Measurements from ENCODE around the gene RASAL2.
"Not testable (repeated sequence)": the region's sequence is repeated elsewhere in the genome, so short reads cannot be mapped to it uniquely, and the experiment has no call there.

RASAL2 gene

GRCh38 chr1:178492341-178492740 is 398.4 kb downstream of the RASAL2 start:
- no peak for ATAC-seq

GRCh38 chr1:178493301-178493741 is 399.4 kb downstream of the RASAL2 start:
- no peak for ATAC-seq

More at GRCh38 chr1:178492341-178492740, 398.4 kb downstream of the RASAL2 start:
- no peak for DNase-seq

DNA sequence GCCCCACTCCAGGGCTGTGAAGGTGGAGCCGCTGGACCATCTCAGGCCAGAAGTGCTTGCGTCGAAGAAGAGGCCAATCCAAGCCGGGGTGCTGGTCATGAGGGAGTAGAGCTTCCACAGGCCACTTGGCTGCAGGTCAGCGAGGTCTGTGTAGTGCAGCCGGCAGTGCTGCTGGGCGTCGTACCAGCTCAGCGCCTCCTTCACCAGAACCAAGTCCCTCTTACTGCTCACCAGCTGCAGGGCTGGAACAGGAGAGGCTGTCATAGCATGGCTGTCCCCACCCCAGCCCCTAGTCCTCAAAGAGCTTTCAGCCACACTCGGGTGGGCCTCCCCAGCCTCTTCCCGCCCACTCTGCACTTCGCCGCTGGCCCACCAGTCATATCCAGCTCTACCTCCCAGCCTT is 400.7 kb downstream of the RASAL2 start:
- DNase-seq (no peak), ATAC-seq (no peak)

More at GRCh38 chr1:178493301-178493741, 399.4 kb downstream of the RASAL2 start:
- DNase-seq, result no peak

- ATAC-seq (no peak), DNase-seq (no peak)
These were observed 401.3 kb downstream of the RASAL2 start for GRCh38 chr1:178495158-178495557.

DNA sequence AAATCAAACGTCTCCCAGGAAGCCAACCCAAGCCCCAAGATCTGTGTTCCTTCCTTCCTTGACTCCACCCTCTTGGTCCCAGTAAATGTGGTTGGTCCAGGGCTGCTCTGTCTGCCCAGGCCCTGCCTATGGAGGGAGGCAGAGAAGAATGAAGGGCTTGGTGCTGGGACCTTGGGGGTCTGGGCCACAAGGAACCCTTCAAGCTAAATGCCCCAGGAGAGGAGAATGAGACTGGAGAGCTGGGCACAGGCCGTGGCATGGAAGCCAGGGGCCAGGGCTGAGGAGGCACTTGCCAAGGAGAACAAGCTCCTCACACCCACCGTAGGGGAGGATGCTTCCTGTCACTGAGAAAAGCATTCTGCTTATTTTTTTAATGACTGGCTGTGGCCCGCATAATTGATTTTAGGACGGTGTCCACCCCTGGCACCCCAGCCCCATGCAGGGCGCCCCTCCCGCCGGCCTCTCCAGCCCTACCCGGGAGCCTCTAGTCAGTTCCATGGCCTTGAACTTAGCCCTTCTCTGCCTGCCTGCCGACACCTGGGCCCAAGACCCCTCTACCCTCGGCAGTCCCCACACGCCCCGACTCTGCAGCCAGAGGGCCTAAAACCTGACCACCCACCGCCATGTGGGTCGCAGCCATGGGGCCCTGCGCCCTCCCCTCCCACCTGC is 402.0 kb downstream of the RASAL2 start:
- ATAC-seq (no peak), DNase-seq (no peak)

DNA sequence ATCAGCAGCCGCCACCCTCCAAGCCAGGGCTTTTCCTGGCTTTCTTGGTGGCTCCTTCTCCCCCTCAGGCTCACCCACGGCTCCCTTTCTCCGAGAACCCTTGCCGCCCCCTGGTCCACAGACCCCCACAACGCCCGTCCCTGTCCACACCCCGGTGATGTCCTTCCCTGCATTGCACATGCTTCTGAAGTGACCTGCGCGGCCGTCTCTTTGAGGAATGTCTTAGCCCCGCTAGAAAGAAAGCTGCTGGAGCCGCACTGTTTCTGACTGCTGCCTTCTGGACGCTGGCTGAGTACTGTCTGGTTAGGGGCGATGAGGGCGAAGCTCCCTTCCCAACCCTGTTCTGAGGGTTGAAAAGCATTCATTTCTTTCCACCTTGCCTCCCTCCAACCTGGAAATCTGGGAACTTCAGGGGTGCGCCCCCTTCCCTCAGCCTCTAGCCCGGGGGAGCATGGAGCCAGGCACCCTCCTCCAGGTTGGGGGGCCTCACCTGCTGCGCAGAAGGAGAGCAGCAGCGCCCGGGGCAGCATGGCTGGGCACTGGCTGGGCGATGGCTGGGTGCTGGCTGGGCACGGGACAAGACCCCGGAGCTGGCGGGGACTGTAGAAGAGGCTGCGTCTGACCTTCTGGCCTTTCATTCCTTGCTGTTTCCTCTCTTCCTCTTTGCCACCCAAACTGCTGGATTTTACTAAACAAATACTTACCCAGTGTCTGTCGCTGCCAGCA is 402.7 kb downstream of the RASAL2 start, which contains the start of gene CLEC20A:
TSS of gene CLEC20A (minus strand) at position 555 of the 726 bp plus-strand sequence. CDS start at position 530, 25 bp downstream.
- no peak for DNase-seq
- ATAC-seq, result no peak

DNA sequence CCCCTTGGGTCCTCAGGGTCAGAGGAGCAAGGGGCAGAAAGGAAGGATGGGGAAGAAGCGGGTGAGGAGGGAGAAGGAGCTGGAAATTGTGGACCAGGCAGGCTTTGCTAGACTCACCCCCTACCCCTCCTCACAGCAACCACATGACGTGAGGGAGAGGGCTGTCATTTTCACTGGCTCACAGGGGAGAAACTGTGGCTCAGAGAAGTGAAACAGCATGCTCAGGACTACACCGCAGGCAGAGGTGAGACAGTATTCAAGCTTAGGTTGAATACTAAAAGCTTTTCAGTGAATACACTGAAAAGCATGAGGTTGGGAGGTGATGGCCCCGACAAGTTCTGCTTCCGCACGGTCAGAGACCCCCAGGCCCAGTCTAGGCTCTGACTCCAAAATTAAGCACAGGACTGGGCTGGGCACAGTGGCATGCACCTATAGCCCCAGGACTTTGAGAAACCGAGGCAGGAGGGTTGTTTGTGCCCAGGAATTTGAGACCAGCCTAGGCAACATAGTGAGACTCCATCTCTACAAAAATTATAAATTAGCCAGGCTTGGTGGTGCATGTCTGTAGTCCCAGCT is 404.1 kb downstream of the RASAL2 start:
- no peak for DNase-seq
- no peak for ATAC-seq

DNA sequence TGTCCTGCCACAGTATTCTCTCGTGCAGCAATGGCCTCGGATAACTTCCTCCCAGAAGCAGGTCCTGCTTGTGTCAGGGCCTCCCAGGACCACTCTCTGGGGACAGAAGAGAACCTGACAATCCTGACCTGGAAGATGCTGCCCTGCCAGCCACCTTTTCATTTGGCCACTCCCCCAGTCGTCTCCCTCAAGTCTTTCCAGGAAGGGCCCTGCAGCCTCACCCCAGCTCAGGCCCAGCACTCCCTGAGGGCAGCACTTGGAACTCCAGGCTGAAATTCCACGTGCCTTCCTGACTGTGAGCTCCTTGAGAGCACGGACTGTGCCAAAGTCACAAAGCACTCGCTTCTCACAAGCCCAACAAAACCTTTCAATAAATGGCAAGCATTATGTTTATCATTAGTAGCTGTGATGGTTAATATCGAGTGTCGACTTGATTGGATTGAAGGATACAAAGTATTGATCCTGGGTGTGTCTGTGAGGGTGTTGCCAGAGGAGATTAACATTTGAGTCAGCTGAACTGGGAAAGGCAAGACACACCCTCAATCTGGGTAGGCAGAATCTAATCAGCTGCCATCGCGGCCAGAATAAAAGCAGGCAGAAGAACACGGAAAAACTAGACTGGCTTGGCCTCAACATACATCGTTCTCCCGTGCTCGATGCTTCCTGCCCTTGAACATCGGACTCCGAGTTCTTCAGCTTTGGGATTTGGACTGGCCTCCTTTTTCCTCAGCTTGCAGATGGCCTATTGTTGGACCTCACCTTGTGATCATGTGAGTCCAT is 405.2 kb downstream of the RASAL2 start:
- no peak for DNase-seq

GRCh38 chr1:178500091-178500770 is 406.3 kb downstream of the RASAL2 start:
- ATAC-seq, result no peak
- no peak for DNase-seq

More for the DNA sequence above, 405.2 kb downstream of the RASAL2 start:
- ATAC-seq, result no peak

DNA sequence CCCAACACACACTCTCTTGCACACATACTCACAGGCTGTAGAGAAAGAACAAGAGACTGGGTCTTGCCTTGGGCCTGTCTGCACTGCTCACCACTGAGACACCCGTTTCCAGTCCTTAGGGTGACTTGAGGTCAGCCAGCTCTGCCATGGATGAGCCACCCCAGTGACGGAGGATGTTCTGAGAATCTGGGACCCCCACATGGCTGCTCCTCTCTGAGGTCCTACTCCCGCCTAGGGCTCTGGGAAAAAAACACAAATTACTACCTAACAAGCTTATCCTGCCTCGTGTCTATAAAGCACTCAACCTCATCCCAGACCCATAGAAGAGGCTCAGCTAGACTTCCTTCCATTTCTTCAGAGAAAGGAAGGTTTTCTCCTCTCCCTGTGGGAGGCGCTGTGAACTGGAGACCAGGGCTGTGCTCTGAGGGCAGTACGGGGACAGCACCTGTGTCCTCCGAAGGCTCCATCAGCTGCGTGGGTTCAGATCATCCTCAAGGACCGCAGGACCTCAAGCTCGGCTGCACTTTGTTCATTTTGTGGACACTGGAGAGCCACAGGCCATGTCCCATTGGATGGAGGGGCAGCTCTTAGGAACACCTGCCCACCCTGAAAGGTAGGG is 407.1 kb downstream of the RASAL2 start:
- no peak for ATAC-seq

DNA sequence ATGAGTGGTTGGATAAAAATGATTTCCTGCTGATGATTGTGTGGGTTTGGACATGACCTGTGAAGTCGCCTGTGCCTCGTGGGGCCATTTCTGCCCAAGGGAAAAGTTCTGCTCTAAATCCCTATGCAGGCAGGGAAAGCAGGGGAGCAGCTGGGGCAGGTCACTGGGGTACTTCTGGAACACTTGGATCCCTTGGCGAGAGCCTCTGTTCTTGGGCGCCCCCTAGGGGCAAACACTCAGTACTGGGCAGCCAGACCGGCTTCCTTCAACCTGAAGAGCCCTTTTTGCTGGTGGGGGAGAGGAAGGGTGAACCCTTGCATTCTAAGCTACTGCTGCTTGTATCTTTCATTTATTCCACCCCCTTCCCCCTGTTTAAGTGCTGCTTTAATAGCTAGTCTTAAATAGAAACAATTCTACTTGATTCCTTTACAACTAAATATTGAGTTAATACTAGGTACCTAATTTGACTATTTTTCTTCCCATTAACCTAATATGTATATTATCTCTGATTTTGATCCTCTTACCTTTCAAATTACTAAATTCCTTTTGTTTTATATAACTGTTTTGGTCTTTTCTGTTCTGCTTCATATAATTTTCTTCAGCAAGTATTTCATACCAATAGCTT is 407.9 kb downstream of the RASAL2 start:
- DNase-seq, result peak; percentile 76
- peak; percentile 64 for ATAC-seq

More for the DNA sequence above, 407.1 kb downstream of the RASAL2 start:
- no peak for DNase-seq

- no peak for DNase-seq
- ATAC-seq, result no peak
These were observed 408.4 kb downstream of the RASAL2 start for GRCh38 chr1:178502330-178502714.

DNA sequence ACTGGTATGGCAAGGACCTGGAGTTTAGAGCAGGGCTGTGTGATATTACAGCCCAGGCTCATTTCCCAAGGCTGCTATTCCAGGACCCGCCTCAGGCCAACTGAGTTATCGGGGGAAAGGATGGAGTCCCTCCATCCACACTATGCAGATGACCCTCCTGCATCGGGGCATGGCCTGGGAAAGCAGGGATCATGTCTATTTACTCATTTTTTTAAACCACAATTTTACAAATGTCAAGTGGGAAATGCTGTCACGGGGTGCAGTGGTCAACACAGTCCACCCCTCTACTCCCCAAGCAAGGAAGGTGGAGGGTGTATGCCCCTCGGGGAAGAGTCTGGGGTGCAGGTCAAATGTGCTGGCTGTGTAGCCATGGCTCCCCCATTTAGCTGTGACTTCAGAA is 409.0 kb downstream of the RASAL2 start:
- ATAC-seq, result no peak
- DNase-seq, result no peak

DNA sequence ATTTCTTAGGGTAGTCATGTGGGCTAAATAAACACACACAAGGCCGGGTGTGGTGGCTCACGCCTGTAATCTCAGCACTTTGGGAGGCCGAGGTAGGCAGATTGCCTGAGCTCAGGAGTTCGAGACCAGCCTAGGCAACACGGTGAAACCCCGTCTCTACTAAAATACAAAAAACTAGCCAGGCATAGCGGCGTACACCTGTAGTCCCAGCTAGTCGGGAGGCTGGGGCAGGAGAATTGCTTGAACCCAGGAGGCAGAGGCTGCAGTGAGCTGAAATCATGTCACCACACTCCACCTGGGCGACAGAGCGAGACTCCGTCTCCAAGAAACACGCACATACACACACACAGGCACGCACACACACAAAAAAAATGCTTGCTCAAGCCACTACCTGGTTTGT is 409.4 kb downstream of the RASAL2 start:
- not testable (repeated sequence) for ATAC-seq, DNase-seq

DNA sequence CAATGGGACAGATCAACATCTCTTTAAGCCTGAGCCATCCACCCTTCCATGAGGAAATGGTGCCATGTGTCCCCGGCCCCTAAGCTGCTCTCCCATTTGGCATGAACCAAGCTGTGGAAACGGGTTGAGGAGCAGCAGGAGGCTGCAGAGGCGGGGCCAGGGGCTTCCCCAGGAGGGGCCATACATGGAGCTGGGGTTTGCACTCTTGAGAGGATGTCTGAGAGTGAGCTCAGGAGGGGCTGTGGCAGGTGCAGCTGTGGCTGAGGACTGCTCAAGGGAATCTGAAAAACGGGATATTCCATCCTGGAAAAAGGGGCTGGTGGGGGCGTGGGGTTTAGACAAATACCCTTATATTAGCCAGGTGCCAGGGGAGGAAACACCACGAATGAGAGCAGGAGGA is 409.9 kb downstream of the RASAL2 start:
- ATAC-seq, result no peak
- no peak for DNase-seq

- DNase-seq (no peak), ATAC-seq (no peak)
These were observed 410.4 kb downstream of the RASAL2 start for GRCh38 chr1:178504286-178504685.

GRCh38 chr1:178506177-178506576 is 412.3 kb downstream of the RASAL2 start:
- no peak for DNase-seq
- ATAC-seq, result no peak

- no peak for DNase-seq
- ATAC-seq, result no peak
These were observed 412.8 kb downstream of the RASAL2 start for GRCh38 chr1:178506669-178507068.

GRCh38 chr1:178509414-178510007 is 415.6 kb downstream of the RASAL2 start:
- DNase-seq (no peak), ATAC-seq (no peak)

- DNase-seq (no peak), ATAC-seq (no peak)
These were observed 416.3 kb downstream of the RASAL2 start for GRCh38 chr1:178510155-178510554.
